HG03025 (cell line): ENCODE data around the gene LPP.
"Not testable (repeated sequence)": the region's sequence is repeated elsewhere in the genome, so short reads cannot be mapped to it uniquely, and the experiment has no call there.

Experiments used
- ATAC-seq: cut with Tn5 transposase; IDR thresholded peaks from one replicate; pipeline ENCODE4 v1.9.1; 2021; ENCODE audit warnings: mild to moderate bottlenecking, moderate library complexity; ENCODE audit not compliant: unreplicated experiment, low FRiP score

Gene LPP

GRCh38 chr3:188595890-188596376, 442.0 kb downstream of the LPP start:
- no peak for ATAC-seq

GRCh38 chr3:188598894-188599293, 444.9 kb downstream of the LPP start:
- ATAC-seq = no peak

- ATAC-seq = no peak
Observed at GRCh38 chr3:188602111-188602510, 448.2 kb downstream of the LPP start.

- ATAC-seq = no peak
Observed at GRCh38 chr3:188602620-188603019, 448.7 kb downstream of the LPP start.

GRCh38 chr3:188604651-188605050, 450.7 kb downstream of the LPP start:
- ATAC-seq = no peak

GRCh38 chr3:188605231-188605630, 451.3 kb downstream of the LPP start:
- no peak for ATAC-seq

- ATAC-seq = no peak
Observed at GRCh38 chr3:188605905-188606304, 451.9 kb downstream of the LPP start.

- no peak for ATAC-seq
Observed at GRCh38 chr3:188607805-188608315, 453.9 kb downstream of the LPP start.

- ATAC-seq = no peak
Observed at GRCh38 chr3:188608401-188608800, 454.4 kb downstream of the LPP start.

GRCh38 chr3:188613721-188614120, 459.8 kb downstream of the LPP start:
- not testable (repeated sequence) for ATAC-seq

- no peak for ATAC-seq
Observed at GRCh38 chr3:188617270-188617669, 463.3 kb downstream of the LPP start.

GRCh38 chr3:188617988-188618701, 464.2 kb downstream of the LPP start:
- ATAC-seq = no peak

- ATAC-seq = no peak
Observed at GRCh38 chr3:188620752-188621151, 466.8 kb downstream of the LPP start.

- no peak for ATAC-seq
Observed at GRCh38 chr3:188624384-188624783, 470.4 kb downstream of the LPP start.

- ATAC-seq = no peak
Observed at GRCh38 chr3:188624828-188625227, 470.9 kb downstream of the LPP start.

GRCh38 chr3:188627652-188628051, 473.7 kb downstream of the LPP start:
- ATAC-seq = no peak

GRCh38 chr3:188631291-188632010, 477.5 kb downstream of the LPP start:
- ATAC-seq = no peak

- no peak for ATAC-seq
Observed at GRCh38 chr3:188633206-188633605, 479.2 kb downstream of the LPP start.

GRCh38 chr3:188634285-188634684, 480.3 kb downstream of the LPP start:
- ATAC-seq = no peak

- ATAC-seq = no peak
Observed at GRCh38 chr3:188635258-188636042, 481.5 kb downstream of the LPP start.

- not testable (repeated sequence) for ATAC-seq
Observed at GRCh38 chr3:188636292-188636691, 482.3 kb downstream of the LPP start.
